H1 (cell line): ENCODE data around the gene VN1R5. TPM values are rescaled to one million over a fixed set of nuclear protein-coding genes. Genes with fewer than 3 reads are reported as not detected.

Source experiments
- CTCF ChIA-PET: fragments of 300-600 bp; sonication (Branson Sonifier 250); formaldehyde crosslinking; loops from one replicate; lab custom pipeline; 2021; ENCODE audit not compliant: partially characterized antibody; lab: Charles Lee
- POLR2A ChIA-PET: fragments of 300-600 bp; sonication (Branson Sonifier 250); formaldehyde crosslinking; loops from one replicate; lab custom pipeline; 2021; ENCODE audit warnings: inconsistent platforms; ENCODE audit not compliant: partially characterized antibody; lab: Charles Lee
- DNase-seq, 2 experiments: peaks; one replicate each; pipeline versions ENCODE4 v3.0.0 to v3.0.0-alpha.2; 2010 to 2022; ENCODE audit warnings: low spot score in 2 of 2, low read depth in 1 of 2, mixed read lengths in 1 of 2
- FAIRE-seq: peaks from 2 replicates; lab custom pipeline; 2011; peaks lifted over from hg19 to GRCh38; lab: Jason Lieb, UNC
- H2AFZ ChIP-seq: 2 replicates; pipeline ENCODE4 v1.8.1; 2012; ENCODE audit warnings: low read length, inconsistent platforms
- H2AK5ac ChIP-seq: 2 replicates; pipeline ENCODE4 v1.6.1; 2013; ENCODE audit warnings: low read depth, low read length
- H2BK120ac ChIP-seq: replicated peaks from 2 replicates; pipeline ENCODE3; 2013; ENCODE audit warnings: low read depth, low read length, inconsistent platforms
- H2BK12ac ChIP-seq: 2 replicates; pipeline ENCODE4 v1.6.1; 2013; ENCODE audit warnings: low read depth, low read length
- H2BK15ac ChIP-seq: 2 replicates; pipeline ENCODE4 v1.6.1; 2013; ENCODE audit warnings: low read length
- H2BK20ac ChIP-seq: 2 replicates; pipeline ENCODE4 v1.6.1; 2013; ENCODE audit warnings: low read length
- H2BK5ac ChIP-seq: 2 replicates; pipeline ENCODE4 v1.6.1; 2013; ENCODE audit warnings: low read depth, low read length
- H3K14ac ChIP-seq: 2 replicates; pipeline ENCODE4 v1.6.1; 2013; ENCODE audit warnings: inconsistent platforms; ENCODE audit not compliant: insufficient read length
- H3K18ac ChIP-seq: 2 replicates; pipeline ENCODE4 v1.6.1; 2013; ENCODE audit warnings: low read length; ENCODE audit errors: extremely low read depth
- H3K23ac ChIP-seq: 2 replicates; pipeline ENCODE4 v1.6.1; 2013; ENCODE audit warnings: inconsistent platforms; ENCODE audit not compliant: insufficient read length
- H3K23me2 ChIP-seq: 2 replicates; pipeline ENCODE4 v1.6.1; 2013; ENCODE audit warnings: low read depth, low read length
- H3K27ac ChIP-seq: 2 replicates; pipeline ENCODE4 v1.6.1; 2011; ENCODE audit warnings: low read depth, low read length, inconsistent platforms
- H3K27me3 ChIP-seq, 4 experiments: replicated peaks in 1 of 4; 1 replicate in 1 of 4; 2 replicates in 3 of 4; pipeline versions ENCODE4 v1.6.1 to v1.8.1; 2011 to 2013; ENCODE audit warnings: low read length in 3 of 4, mild to moderate bottlenecking in 3 of 4, inconsistent platforms in 2 of 4, mixed read lengths in 2 of 4, moderate library complexity in 1 of 4; ENCODE audit not compliant: control insufficient read depth in 3 of 4, insufficient read depth in 3 of 4; ENCODE audit errors: extremely low read depth in 1 of 4
- H3K36me3 ChIP-seq, 4 experiments: 2 replicates each; pipeline versions ENCODE4 v1.6.1 to v1.8.1; 2011 to 2013; ENCODE audit warnings: mild to moderate bottlenecking in 4 of 4, low read length in 3 of 4, moderate library complexity in 2 of 4, control low read depth in 1 of 4, inconsistent platforms in 1 of 4; ENCODE audit not compliant: insufficient read depth in 4 of 4, control insufficient read depth in 2 of 4
- H3K4ac ChIP-seq: replicated peaks from 2 replicates; pipeline ENCODE3; 2013; ENCODE audit warnings: low read length, low read depth, mixed read lengths, inconsistent platforms; ENCODE audit not compliant: insufficient read length
- H3K4me1 ChIP-seq, 4 experiments: replicated peaks in 1 of 4; 1 replicate in 1 of 4; 2 replicates in 3 of 4; pipeline versions ENCODE4 v1.6.1 to v1.8.1; 2011 to 2013; ENCODE audit warnings: low read length in 3 of 4, inconsistent platforms in 2 of 4, mixed read lengths in 1 of 4; ENCODE audit not compliant: insufficient read depth in 4 of 4, control insufficient read depth in 3 of 4
- H3K4me2 ChIP-seq, 2 experiments: 2 replicates each; pipeline versions ENCODE4 v1.6.1 to v1.8.1; 2011 to 2013; ENCODE audit warnings: low read depth in 2 of 2, low read length in 2 of 2, control low read depth in 1 of 2, inconsistent platforms in 1 of 2, mild to moderate bottlenecking in 1 of 2; ENCODE audit not compliant: insufficient read depth in 1 of 2
- H3K4me3 ChIP-seq, 4 experiments: fragments of 200-600, 300-600 bp in 1 of 4; sonication (generic), shearing (Covaris generic), sonication (Bioruptor Twin) in 1 of 4; 2 replicates each; pipeline versions ENCODE4 v1.5.1 to v1.8.1; 2011 to 2016; ENCODE audit warnings: low read length in 4 of 4, low read depth in 3 of 4, control low read depth in 2 of 4, inconsistent platforms in 2 of 4, mild to moderate bottlenecking in 2 of 4, mixed read lengths in 1 of 4, moderate library complexity in 1 of 4; ENCODE audit not compliant: insufficient read depth in 2 of 4; ENCODE audit errors: extremely low read depth in 1 of 4
- H3K56ac ChIP-seq: replicated peaks from 2 replicates; pipeline ENCODE3; 2013; ENCODE audit warnings: low read depth, mild to moderate bottlenecking, mixed read lengths, low read length, inconsistent platforms; ENCODE audit not compliant: insufficient read length
- H3K79me1 ChIP-seq: 2 replicates; pipeline ENCODE4 v1.6.1; 2013; ENCODE audit warnings: low read depth, low read length, control low read depth
- H3K79me2 ChIP-seq, 2 experiments: 2 replicates each; pipeline versions ENCODE4 v1.6.1 to v1.8.1; 2012 to 2013; ENCODE audit warnings: low read length in 2 of 2, mild to moderate bottlenecking in 2 of 2, inconsistent platforms in 1 of 2; ENCODE audit not compliant: insufficient read depth in 2 of 2, control insufficient read depth in 1 of 2
- H3K9ac ChIP-seq, 4 experiments: replicated peaks in 1 of 4; 1 replicate in 1 of 4; 2 replicates in 3 of 4; pipeline versions ENCODE4 v1.6.1 to v1.8.1; 2011 to 2013; ENCODE audit warnings: low read depth in 3 of 4, low read length in 3 of 4, control low read depth in 2 of 4, mild to moderate bottlenecking in 2 of 4, moderate library complexity in 2 of 4, inconsistent platforms in 1 of 4; ENCODE audit errors: extremely low read depth in 1 of 4
- H3K9me3 ChIP-seq, 2 experiments: 2 replicates each; pipeline versions ENCODE4 v1.6.1 to v1.8.1; 2012 to 2013; ENCODE audit warnings: mild to moderate bottlenecking in 2 of 2, moderate library complexity in 2 of 2, control low read depth in 1 of 2, inconsistent platforms in 1 of 2, low read depth in 1 of 2, low read length in 1 of 2, mixed read lengths in 1 of 2; ENCODE audit not compliant: insufficient read depth in 2 of 2
- H4K20me1 ChIP-seq, 2 experiments: replicated peaks in 1 of 2; 2 replicates each; pipeline versions ENCODE3 to v1.8.1; 2011 to 2013; ENCODE audit warnings: inconsistent platforms in 2 of 2, low read length in 2 of 2, mild to moderate bottlenecking in 1 of 2; ENCODE audit not compliant: insufficient read depth in 2 of 2, control insufficient read depth in 1 of 2
- H4K5ac ChIP-seq: 2 replicates; pipeline ENCODE4 v1.6.1; 2013; ENCODE audit warnings: low read length, low read depth, mixed read lengths, inconsistent platforms; ENCODE audit not compliant: insufficient read length
- H4K8ac ChIP-seq: 2 replicates; pipeline ENCODE4 v1.8.0; 2013; ENCODE audit warnings: mild to moderate bottlenecking, moderate library complexity, low read length, inconsistent platforms; ENCODE audit not compliant: insufficient read depth; ENCODE audit errors: extremely low read depth
- H4K91ac ChIP-seq: replicated peaks from 2 replicates; pipeline ENCODE3; 2013; ENCODE audit warnings: low read length, mixed read lengths, inconsistent platforms; ENCODE audit not compliant: insufficient read length
- BCL11A ChIP-seq, 2 experiments: IDR thresholded peaks; one replicate each; pipeline ENCODE4 v1.6.1; 2011; ENCODE audit warnings: low read depth in 2 of 2, low read length in 2 of 2, mild to moderate bottlenecking in 2 of 2
- BRCA1 ChIP-seq: IDR thresholded peaks from 2 replicates; pipeline ENCODE4 v1.6.1; 2012; ENCODE audit warnings: low read depth, low read length, improper control_type of control experiment
- CBX5 ChIP-seq: fragments of 300-800, 300-1000 bp; sonication (generic); IDR thresholded peaks from 2 replicates; pipeline ENCODE4 v1.7.1; 2016; ENCODE audit warnings: antibody characterized with exemption, low read length, low read depth
- EGR1 ChIP-seq: IDR thresholded peaks from 2 replicates; pipeline ENCODE4 v1.6.1; 2011; ENCODE audit warnings: low read depth, low read length, borderline replicate concordance
- SIN3A ChIP-seq, 2 experiments: IDR thresholded peaks in 1 of 2; conservative IDR thresholded peaks in 1 of 2; 2 replicates each; pipeline ENCODE4 v1.6.1; 2011 to 2012; ENCODE audit warnings: low read length in 2 of 2, improper control_type of control experiment in 1 of 2, low read depth in 1 of 2, mild to moderate bottlenecking in 1 of 2
- YY1 ChIP-seq: IDR thresholded peaks from 2 replicates; pipeline ENCODE4 v1.6.1; 2011; ENCODE audit warnings: low read depth, mild to moderate bottlenecking, low read length
- WGBS, 2 experiments: shearing (Covaris generic) in 1 of 2; methylation state at CpG; one replicate each; pipeline versions ENCODE4 v1.1.6 to v1.1.7; 2013 to 2015; ENCODE audit warnings: low lambda C conversion rate in 2 of 2, mixed read lengths in 2 of 2, inconsistent platforms in 1 of 2, low coverage in 1 of 2, missing lambda C conversion rate in 1 of 2; ENCODE audit not compliant: insufficient replicate concordance in 2 of 2, insufficient coverage in 1 of 2, insufficient read length in 1 of 2; ENCODE audit errors: extremely low coverage in 1 of 2, missing lambda C conversion rate in 1 of 2; 5-methylcytosine and 5-hydroxymethylcytosine counted together
- polyA plus RNA-seq, 7 experiments: library from polyadenylated mRNA; depleted of rRNA in 3 of 7; stranded (reverse) in 5 of 7; unstranded in 2 of 7; fragments of >200 nt in 5 of 7; fragments of 200-250 nt in 2 of 7; gene quantifications; 1 replicate in 5 of 7; 2 replicates in 1 of 7; 4 replicates in 1 of 7; pipeline versions ENCODE4 v1.2.1 to v1.2.3, GENCODE V29; 2011 to 2013; ENCODE audit warnings: missing spikeins in 2 of 7, mixed read lengths in 2 of 7
- total RNA-seq: library from RNA; stranded (reverse); fragmentation: NEBNext Ultra II Directional; extraction: Animal tissue kit (Norgen Biotek cat#: 25700); gene quantifications from 2 replicates; pipeline ENCODE4 v1.2.1, GENCODE V29; 2021

Gene VN1R5
- total and polyA plus RNA-seq, 2 of the 8 experiments (the other 6 are each of a cell fraction or from before 2014, with no cell fraction given), result not detected

- no peaks in the 10 kb centered on the region for H3K79me2 ChIP-seq
- no peak for TF ChIP-seq SIN3A (conservative IDR thresholded peaks at IDR 0.05 in 1 of 2, IDR thresholded peaks at IDR 0.05 in 1 of 2; ENCODE audit: low read depth in 1 of 2, low read length in 2 of 2)
- TF ChIP-seq EGR1, result no peak
- no peak for TF ChIP-seq BCL11A (IDR thresholded peaks at IDR 0.05; ENCODE audit: low read depth in 2 of 2, low read length in 2 of 2)
- no peak for TF ChIP-seq BRCA1
- TF ChIP-seq YY1, result no peak
- no peak for TF ChIP-seq CBX5
- POLR2A ChIA-PET, result no interaction called here
- no peak overlapping the region for H3K23ac ChIP-seq
- H2BK12ac ChIP-seq, result no peak overlapping the region
- H3K9me3 ChIP-seq, result peaks cover 0 to 9% of the 10 kb centered on the region in 2 experiments; a peak in 1 of 4 replicates
- no peak overlapping the region for H3K4me2 ChIP-seq
- no peak overlapping the region for H2AK5ac ChIP-seq
- H4K91ac ChIP-seq, result no peak overlapping the region
- H3K14ac ChIP-seq, result no peak overlapping the region
- no peak overlapping the region for H3K18ac ChIP-seq
- no peak overlapping the region for H3K4me3 ChIP-seq
- no peak for FAIRE-seq
- no peak overlapping the region for H2BK20ac ChIP-seq
- H4K20me1 ChIP-seq, result no peaks in the 10 kb centered on the region
- no peak overlapping the region for H2BK120ac ChIP-seq
- H3K23me2 ChIP-seq, result no peaks in the 10 kb centered on the region
- H3K27me3 ChIP-seq, result no peaks in the 10 kb centered on the region
- 93% methylated on average over 6 of the region's 6 CpGs; no CpG with 5 or more reads in 1 of the 2 experiments for WGBS, 2 experiments
- no peak for DNase-seq
- no peaks in the 10 kb centered on the region for H3K36me3 ChIP-seq
- no peaks in the 10 kb centered on the region for H3K79me1 ChIP-seq
- no peak overlapping the region for H3K4ac ChIP-seq
- no peaks in the 10 kb centered on the region for H3K4me1 ChIP-seq
- H2BK5ac ChIP-seq, result no peak overlapping the region
- H4K5ac ChIP-seq, result no peak overlapping the region
- no peak overlapping the region for H2AFZ ChIP-seq
- CTCF ChIA-PET, result no interaction called here
- no peak overlapping the region for H3K56ac ChIP-seq
- H2BK15ac ChIP-seq, result no peak overlapping the region
- H4K8ac ChIP-seq, result no peak overlapping the region
- no peak overlapping the region for H3K9ac ChIP-seq
- no peak overlapping the region for H3K27ac ChIP-seq
Measured at GRCh38 chr1:247218121-247218651, 37.7 kb upstream of the VN1R5 start.
